Panc1 (cell line): ENCODE data around the gene HACD2. TPM values are rescaled to one million over a fixed set of nuclear protein-coding genes. Genes with fewer than 3 reads are reported as not detected.

Experiments used
- ATAC-seq: fragments of 200-7000 bp; cut with Tn5 transposase; 2 replicates; pipeline ENCODE4 v1.9.1; 2020; ENCODE audit warnings: mild to moderate bottlenecking, moderate library complexity
- BruUV-seq: library from RNA; stranded (reverse); fragments of 400-500 nt; replicated peaks from 2 replicates; lab custom pipeline; 2021; lab: Mats Ljungman, UMichigan
- CTCF ChIA-PET: fragments of 300-600 bp; sonication (Branson Sonifier 250); formaldehyde crosslinking; loops from one replicate; lab custom pipeline; 2022; ENCODE audit warnings: antibody characterized with exemption; lab: Charles Lee
- POLR2A ChIA-PET: fragments of 300-600 bp; sonication (Branson Sonifier 250); formaldehyde crosslinking; loops from one replicate; lab custom pipeline; 2022; ENCODE audit warnings: antibody characterized with exemption; lab: Charles Lee
- DNase-seq: peaks from one replicate; pipeline ENCODE4 v3.0.0-alpha.2; 2010; ENCODE audit warnings: low read depth, low spot score
- H3K27ac ChIP-seq: 2 replicates; pipeline ENCODE4 v1.5.1; 2011; ENCODE audit warnings: mild to moderate bottlenecking, low read length, inconsistent platforms
- H3K27me3 ChIP-seq: fragments of 200-500 bp; sonication (Bioruptor generic); 2 replicates; pipeline ENCODE4 v1.6.0; 2014; ENCODE audit warnings: low read length, inconsistent platforms; ENCODE audit not compliant: control insufficient read depth, insufficient read depth
- H3K36me3 ChIP-seq: fragments of 200-500 bp; sonication (Bioruptor generic); 2 replicates; pipeline ENCODE4 v1.5.1; 2014; ENCODE audit warnings: inconsistent platforms, mild to moderate bottlenecking, low read length, moderate library complexity; ENCODE audit not compliant: control insufficient read depth, insufficient read depth
- H3K4me1 ChIP-seq: 2 replicates; pipeline ENCODE4 v1.5.1; 2011; ENCODE audit warnings: inconsistent platforms, mild to moderate bottlenecking, low read length, moderate library complexity; ENCODE audit not compliant: control insufficient read depth, insufficient read depth
- H3K4me3 ChIP-seq, 2 experiments: 2 replicates each; pipeline ENCODE4 v1.5.1; 2011 to 2012; ENCODE audit warnings: low read depth in 2 of 2, low read length in 2 of 2, mild to moderate bottlenecking in 2 of 2, inconsistent platforms in 1 of 2, moderate library complexity in 1 of 2
- H3K9me3 ChIP-seq: fragments of 200-500 bp; sonication (Bioruptor generic); 2 replicates; pipeline ENCODE4 v1.5.1; 2014; ENCODE audit warnings: low read depth, mild to moderate bottlenecking, inconsistent platforms, low read length, moderate library complexity; ENCODE audit not compliant: control insufficient read depth, insufficient read depth
- POLR2AphosphoS5 ChIP-seq: IDR thresholded peaks from 2 replicates; pipeline ENCODE4 v1.6.1; 2012; ENCODE audit warnings: mild to moderate bottlenecking, low read depth, low read length, moderate library complexity
- REST ChIP-seq, 2 experiments: IDR thresholded peaks; 2 replicates each; pipeline ENCODE4 v1.6.1; 2011 to 2012; ENCODE audit warnings: low read depth in 2 of 2, control low read depth in 1 of 2, low read length in 1 of 2, mild to moderate bottlenecking in 1 of 2, moderate library complexity in 1 of 2; ENCODE audit not compliant: insufficient read depth in 1 of 2
- SIN3A ChIP-seq: IDR thresholded peaks from 2 replicates; pipeline ENCODE4 v1.6.1; 2012; ENCODE audit warnings: low read depth, mild to moderate bottlenecking, low read length, moderate library complexity, borderline replicate concordance; ENCODE audit not compliant: insufficient read depth
- TCF7L2 ChIP-seq: IDR thresholded peaks from 2 replicates; pipeline ENCODE4 v1.6.1; 2011; ENCODE audit warnings: mild to moderate bottlenecking, low read depth, low read length, inconsistent platforms
- in situ Hi-C: cut with HindIII; loops from 2 replicates; pipeline ENCODE4 v1.10.0; 2016; ENCODE audit warnings: low sequenced_read_pairs, low pct_unique_long_range_greater_than_20kb
- intact Hi-C: fragments of 100-400 bp; cut with micrococcal nuclease; formaldehyde crosslinking; loops from one replicate; pipeline ENCODE4 v1.10.0; 2022; ENCODE audit not compliant: unreplicated experiment
- total RNA-seq: library from RNA; stranded (reverse); gene quantifications from one replicate; pipeline ENCODE4 v1.2.1, GENCODE V29; 2021; ENCODE audit not compliant: unreplicated experiment
- TF ChIP-seq, protein P1 (sequence below): fragments of 450-650 bp; IDR thresholded peaks from 2 replicates; pipeline ENCODE4 v1.5.1; 2017; ENCODE audit warnings: mild to moderate bottlenecking

HACD2 gene
- total RNA-seq, 1 experiment from 2014 or later, result 58.6 TPM

DNA sequence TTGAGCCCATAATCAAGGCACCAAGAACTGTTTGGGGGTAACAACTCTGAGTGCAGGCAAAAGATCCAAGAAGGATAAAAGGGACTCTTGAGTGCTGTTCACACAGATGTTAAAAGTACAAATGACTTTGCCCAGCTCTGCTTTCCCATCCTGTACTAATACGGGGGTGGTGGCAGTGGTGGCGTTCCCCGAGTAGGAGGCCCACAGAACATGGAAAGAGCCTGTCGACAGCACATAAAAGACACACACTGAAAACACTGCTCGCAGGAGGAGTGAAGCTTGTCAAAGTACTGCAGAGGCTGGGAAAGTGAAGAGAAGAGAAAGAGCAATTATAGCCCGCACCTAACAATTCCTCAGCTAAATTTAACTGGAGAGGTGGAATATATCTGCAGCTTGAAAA, 40.9 kb downstream of the HACD2 start:
- ChIA-PET CTCF (no interaction called here), POLR2A (no interaction called here)
- Histone ChIP-seq H3K4me1 (no peaks in the 10 kb centered on the region), H3K27ac (no peak overlapping the region), H3K36me3 (no peaks in the 10 kb centered on the region), H3K27me3 (no peaks in the 10 kb centered on the region), H3K9me3 (no peaks in the 10 kb centered on the region), H3K4me3 (no peak overlapping the region)
- DNase-seq (no peak), ATAC-seq (no peak)
- intact Hi-C loops, result no loop called here
- in situ Hi-C loops, result no loop called here
- BruUV-seq, result no TSS peak
- TF ChIP-seq, protein P1, sequence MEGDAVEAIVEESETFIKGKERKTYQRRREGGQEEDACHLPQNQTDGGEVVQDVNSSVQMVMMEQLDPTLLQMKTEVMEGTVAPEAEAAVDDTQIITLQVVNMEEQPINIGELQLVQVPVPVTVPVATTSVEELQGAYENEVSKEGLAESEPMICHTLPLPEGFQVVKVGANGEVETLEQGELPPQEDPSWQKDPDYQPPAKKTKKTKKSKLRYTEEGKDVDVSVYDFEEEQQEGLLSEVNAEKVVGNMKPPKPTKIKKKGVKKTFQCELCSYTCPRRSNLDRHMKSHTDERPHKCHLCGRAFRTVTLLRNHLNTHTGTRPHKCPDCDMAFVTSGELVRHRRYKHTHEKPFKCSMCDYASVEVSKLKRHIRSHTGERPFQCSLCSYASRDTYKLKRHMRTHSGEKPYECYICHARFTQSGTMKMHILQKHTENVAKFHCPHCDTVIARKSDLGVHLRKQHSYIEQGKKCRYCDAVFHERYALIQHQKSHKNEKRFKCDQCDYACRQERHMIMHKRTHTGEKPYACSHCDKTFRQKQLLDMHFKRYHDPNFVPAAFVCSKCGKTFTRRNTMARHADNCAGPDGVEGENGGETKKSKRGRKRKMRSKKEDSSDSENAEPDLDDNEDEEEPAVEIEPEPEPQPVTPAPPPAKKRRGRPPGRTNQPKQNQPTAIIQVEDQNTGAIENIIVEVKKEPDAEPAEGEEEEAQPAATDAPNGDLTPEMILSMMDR, result no peak
- no peak for TF ChIP-seq TCF7L2
- TF ChIP-seq REST (IDR thresholded peaks at IDR 0.05; ENCODE audit: insufficient read depth in 1 of 2, low read depth in 2 of 2, low read length in 1 of 2), result no peak
- no peak for TF ChIP-seq POLR2AphosphoS5
- TF ChIP-seq SIN3A, result no peak

DNA sequence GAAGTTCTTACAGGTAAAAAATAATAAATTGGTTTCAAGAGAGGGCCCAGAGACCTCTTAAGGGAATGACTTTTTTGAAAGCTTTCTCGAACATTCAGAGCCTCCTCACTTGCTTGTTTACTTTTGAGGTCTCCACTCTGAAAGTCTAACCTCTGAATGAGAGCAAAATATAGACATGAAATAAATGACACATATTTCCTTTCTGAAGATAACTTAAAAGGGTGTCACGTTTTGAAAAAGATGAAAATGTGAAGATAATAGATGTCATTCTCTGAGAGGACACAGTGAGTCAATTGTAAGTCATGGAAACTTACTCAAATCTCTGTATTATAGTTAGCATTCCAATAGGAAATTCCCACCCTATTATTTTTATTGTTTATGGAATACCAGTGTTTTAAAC, 44.6 kb downstream of the HACD2 start:
- ATAC-seq (no peak), DNase-seq (no peak)
- no peaks in the 10 kb centered on the region for H3K9me3 ChIP-seq
- H3K4me3 ChIP-seq, result no peak overlapping the region
- in situ Hi-C loops, result no loop called here
- BruUV-seq, result no TSS peak
- H3K36me3 ChIP-seq, result no peaks in the 10 kb centered on the region
- H3K27ac ChIP-seq, result no peak overlapping the region
- H3K4me1 ChIP-seq, result no peaks in the 10 kb centered on the region
- ChIA-PET POLR2A (no interaction called here), CTCF (interaction anchor here (0.6 kb wide), 1 partner anchor 20 kb away, joined by 4 read pairs; no protein-coding TSS in a partner anchor)
- TF ChIP-seq POLR2AphosphoS5, result no peak
- TF ChIP-seq REST (IDR thresholded peaks at IDR 0.05; ENCODE audit: insufficient read depth in 1 of 2, low read depth in 2 of 2, low read length in 1 of 2), result no peak
- TF ChIP-seq TCF7L2, result no peak
- TF ChIP-seq, protein P1, result no peak
- TF ChIP-seq SIN3A, result no peak
- intact Hi-C loops, result no loop called here
- H3K27me3 ChIP-seq, result no peaks in the 10 kb centered on the region
